ENCODE data around the gene PRDM15.

GRCh38 chr21:41802198-41802584 is 77.0 kb downstream of the PRDM15 start:
- no peak for TF ChIP-seq CTCF (IDR thresholded peaks at IDR 0.05)
- no peak for TF ChIP-seq POLR2A (IDR thresholded peaks at IDR 0.05)
